Spinal cord (tissue), 10 donors: ENCODE data around the gene NEURL3. TPM values are rescaled to one million over a fixed set of nuclear protein-coding genes. Genes with fewer than 3 reads are reported as not detected.
A peak's percentile ranks its signal among the peaks of the same experiment; 100 is the strongest.
"Not testable (repeated sequence)": the region's sequence is repeated elsewhere in the genome, so short reads cannot be mapped to it uniquely, and the experiment has no call there.

Experiments used
- DNase-seq, 6 donors: peaks; one replicate each; pipeline versions ENCODE4 v3.0.0 to v3.0.0-alpha.2; 2013 to 2015; ENCODE audit warnings: low spot score in 6 of 6, low read depth in 4 of 6
- H3K27ac ChIP-seq: one replicate; pipeline ENCODE4 v1.5.1; 2013; ENCODE audit warnings: low read depth, low read length, control low read depth
- H3K27me3 ChIP-seq: one replicate; pipeline ENCODE4 v1.6.1; 2013; ENCODE audit warnings: low read length; ENCODE audit not compliant: control insufficient read depth, insufficient read depth
- H3K36me3 ChIP-seq: one replicate; pipeline ENCODE4 v1.6.1; 2013; ENCODE audit warnings: low read length; ENCODE audit not compliant: control insufficient read depth, insufficient read depth
- H3K4me1 ChIP-seq: one replicate; pipeline ENCODE4 v1.6.1; 2013; ENCODE audit warnings: low read length; ENCODE audit not compliant: control insufficient read depth, insufficient read depth
- H3K4me3 ChIP-seq: one replicate; pipeline ENCODE4 v1.5.1; 2013; ENCODE audit warnings: low read depth, low read length, control low read depth
- H3K9me3 ChIP-seq: one replicate; pipeline ENCODE4 v1.6.1; 2013; ENCODE audit warnings: low read length; ENCODE audit not compliant: control insufficient read depth, insufficient read depth
- WGBS: methylation state at CpG from one replicate; pipeline ENCODE4 v1.1.5; 2013; ENCODE audit warnings: missing lambda C conversion rate; ENCODE audit not compliant: insufficient coverage; 5-methylcytosine and 5-hydroxymethylcytosine counted together
- polyA plus RNA-seq, 2 donors: library from polyadenylated mRNA; unstranded; fragments of 120-200 nt; gene quantifications; one replicate each; pipeline ENCODE4 v1.2.1, GENCODE V29; 2013; ENCODE audit not compliant: insufficient read length in 2 of 2
- total RNA-seq, 2 donors: library from RNA; depleted of rRNA in 1 of 2; stranded (reverse); fragments of 120-200 nt in 1 of 2; fragments of >200 nt in 1 of 2; gene quantifications; one replicate each; pipeline versions ENCODE4 v1.2.3 to v1.2.4, GENCODE V29; 2013 to 2014
- donor health status: healthy.

The NEURL3 gene
- total and polyA plus RNA-seq, 4 donors = 0.28 to 0.74 (median 0.43) TPM

DNA sequence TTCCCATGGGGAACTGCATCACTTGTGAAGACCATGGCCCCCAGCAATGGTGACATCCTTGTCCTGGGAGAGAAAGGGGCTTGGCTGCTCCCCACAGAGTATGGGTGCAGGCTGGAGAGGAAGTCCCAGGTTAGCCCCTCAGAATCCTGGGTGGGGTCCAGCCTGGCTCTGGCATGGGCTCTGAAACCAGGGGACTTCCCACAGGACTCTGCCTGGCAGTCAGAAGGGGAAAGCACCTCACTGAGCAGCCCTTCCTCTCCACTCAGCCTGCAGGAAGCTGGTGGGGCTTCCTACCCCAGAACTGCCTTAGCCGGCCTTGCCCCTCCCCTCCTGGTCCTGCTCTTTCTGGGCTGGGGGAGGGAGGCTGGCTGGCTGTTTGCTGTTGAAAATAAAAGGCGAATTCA, 3.7 kb downstream of the NEURL3 start:
- H3K4me1 ChIP-seq = peaks cover 23% of the 10 kb centered on the region
- H3K36me3 ChIP-seq = no peaks in the 10 kb centered on the region
- H3K4me3 ChIP-seq = no peak overlapping the region
- H3K9me3 ChIP-seq = no peaks in the 10 kb centered on the region
- no peak overlapping the region for H3K27ac ChIP-seq
- peaks cover 26% of the 10 kb centered on the region for H3K27me3 ChIP-seq
- no CpG with 5 or more reads among the region's 2 CpGs for WGBS
- DNase-seq = no peak

GRCh38 chr2:96500385-96501066, 4.6 kb downstream of the NEURL3 start:
- no peaks in the 10 kb centered on the region for H3K9me3 ChIP-seq
- no peak overlapping the region for H3K27ac ChIP-seq
- peaks cover 26% of the 10 kb centered on the region for H3K27me3 ChIP-seq
- peaks cover 23% of the 10 kb centered on the region for H3K4me1 ChIP-seq
- no peak overlapping the region for H3K4me3 ChIP-seq
- WGBS = 10% methylated on average over 46 of the region's 64 CpGs
- no peaks in the 10 kb centered on the region for H3K36me3 ChIP-seq
- DNase-seq = no peak

GRCh38 chr2:96499061-96499960, 5.8 kb downstream of the NEURL3 start:
- 86% methylated on average over 12 of the region's 15 CpGs for WGBS
- peak in 1 of 6 donors; percentile 71 for DNase-seq

GRCh38 chr2:96498611-96499010, 6.5 kb downstream of the NEURL3 start:
- WGBS = no CpG with 5 or more reads among the region's 6 CpGs
- H3K9me3 ChIP-seq, H3K27ac ChIP-seq, H3K4me3 ChIP-seq, H3K36me3 ChIP-seq: not testable (repeated sequence)
- H3K27me3 ChIP-seq = peaks cover 26% of the 10 kb centered on the region
- H3K4me1 ChIP-seq = peaks cover 23% of the 10 kb centered on the region
- DNase-seq = peak in 1 of 6 donors; percentile 16

More at GRCh38 chr2:96499061-96499960, 5.8 kb downstream of the NEURL3 start:
- Histone ChIP-seq H3K36me3 (no peaks in the 10 kb centered on the region), H3K27ac (no peak overlapping the region), H3K27me3 (peaks cover 26% of the 10 kb centered on the region), H3K9me3 (no peaks in the 10 kb centered on the region), H3K4me1 (peaks cover 23% of the 10 kb centered on the region), H3K4me3 (no peak overlapping the region)

DNA sequence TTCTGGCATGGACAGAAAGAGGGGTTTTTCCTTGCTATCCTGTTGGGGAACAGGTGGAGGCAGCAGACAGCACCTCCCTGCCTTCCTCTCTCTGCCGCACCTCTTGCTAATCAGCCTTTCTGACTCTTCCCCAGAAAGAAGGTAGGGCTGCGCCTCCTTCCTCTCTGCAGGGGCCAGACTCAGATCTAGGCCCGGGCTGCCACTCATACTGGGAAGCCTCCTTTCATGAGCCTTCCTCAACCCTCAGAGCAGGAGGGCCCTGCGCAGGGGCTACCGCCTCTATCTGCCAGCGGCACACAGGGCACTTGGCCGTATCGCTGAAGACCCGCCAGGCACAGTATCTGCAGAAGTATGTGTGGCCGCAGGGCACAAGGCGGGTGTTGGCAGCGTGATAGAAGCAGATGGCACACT, 7.1 kb downstream of the NEURL3 start:
- Histone ChIP-seq H3K27me3 (peaks cover 26% of the 10 kb centered on the region), H3K4me1 (peaks cover 23% of the 10 kb centered on the region), H3K36me3 (no peaks in the 10 kb centered on the region), H3K9me3 (no peaks in the 10 kb centered on the region), H3K4me3 (no peak overlapping the region), H3K27ac (no peak overlapping the region)
- no peak for DNase-seq
- 68% methylated on average over 12 of the region's 12 CpGs for WGBS

- no peak overlapping the region for H3K27ac ChIP-seq
- WGBS = 29% methylated on average over 1 of the region's 6 CpGs
- no peak for DNase-seq
Observed at GRCh38 chr2:96495982-96496629, 9.1 kb downstream of the NEURL3 start.

DNA sequence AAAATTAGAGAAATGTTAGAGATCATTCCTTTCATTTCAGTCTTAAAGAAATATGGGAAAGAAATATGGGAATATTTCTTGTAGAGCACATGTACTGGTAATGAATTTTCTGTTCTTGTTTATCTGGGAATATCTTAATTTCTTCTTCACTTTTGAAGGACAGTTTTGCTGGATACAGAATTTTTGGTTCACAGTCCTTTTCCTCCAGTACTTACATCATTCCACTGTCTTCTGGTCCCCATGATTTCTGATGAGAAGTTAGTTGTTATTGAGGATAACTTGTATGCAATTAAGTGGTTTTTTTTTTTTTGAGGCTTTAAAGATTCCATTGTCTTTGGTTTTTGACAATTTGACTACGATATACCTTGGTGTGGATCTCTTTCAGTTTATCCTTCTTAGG, 11.0 kb downstream of the NEURL3 start:
- DNase-seq = no peak
- 100% methylated on average over 1 of the region's 1 CpG for WGBS
- no peak overlapping the region for H3K27ac ChIP-seq
- H3K4me1 ChIP-seq = peaks cover 3% of the 10 kb centered on the region
- no peak overlapping the region for H3K4me3 ChIP-seq
- H3K9me3 ChIP-seq = peaks cover 1% of the 10 kb centered on the region
- no peaks in the 10 kb centered on the region for H3K27me3 ChIP-seq
- no peaks in the 10 kb centered on the region for H3K36me3 ChIP-seq

More at GRCh38 chr2:96495982-96496629, 9.1 kb downstream of the NEURL3 start:
- H3K4me1 ChIP-seq = peaks cover 6% of the 10 kb centered on the region
- H3K9me3 ChIP-seq = no peaks in the 10 kb centered on the region
- no peaks in the 10 kb centered on the region for H3K36me3 ChIP-seq
- H3K27me3 ChIP-seq = peaks cover 18% of the 10 kb centered on the region
- H3K4me3 ChIP-seq = no peak overlapping the region

GRCh38 chr2:96493072-96493471, 12.1 kb downstream of the NEURL3 start:
- Histone ChIP-seq H3K9me3 (peaks cover 1% of the 10 kb centered on the region), H3K27me3 (no peaks in the 10 kb centered on the region), H3K4me1 (peaks cover 2% of the 10 kb centered on the region), H3K27ac (no peak overlapping the region), H3K4me3 (no peak overlapping the region), H3K36me3 (no peaks in the 10 kb centered on the region)
- 52% methylated on average over 3 of the region's 5 CpGs for WGBS
- DNase-seq = no peak

- no peaks in the 10 kb centered on the region for H3K27me3 ChIP-seq
- no peaks in the 10 kb centered on the region for H3K4me1 ChIP-seq
- no peak for DNase-seq
- H3K27ac ChIP-seq = no peak overlapping the region
- no peak overlapping the region for H3K4me3 ChIP-seq
- H3K9me3 ChIP-seq = peaks cover 1% of the 10 kb centered on the region
- no peaks in the 10 kb centered on the region for H3K36me3 ChIP-seq
- no CpG with 5 or more reads among the region's 1 CpG for WGBS
Observed at GRCh38 chr2:96491860-96492497, 13.2 kb downstream of the NEURL3 start.
